ENCODE data around the gene TSPAN7.

DNA sequence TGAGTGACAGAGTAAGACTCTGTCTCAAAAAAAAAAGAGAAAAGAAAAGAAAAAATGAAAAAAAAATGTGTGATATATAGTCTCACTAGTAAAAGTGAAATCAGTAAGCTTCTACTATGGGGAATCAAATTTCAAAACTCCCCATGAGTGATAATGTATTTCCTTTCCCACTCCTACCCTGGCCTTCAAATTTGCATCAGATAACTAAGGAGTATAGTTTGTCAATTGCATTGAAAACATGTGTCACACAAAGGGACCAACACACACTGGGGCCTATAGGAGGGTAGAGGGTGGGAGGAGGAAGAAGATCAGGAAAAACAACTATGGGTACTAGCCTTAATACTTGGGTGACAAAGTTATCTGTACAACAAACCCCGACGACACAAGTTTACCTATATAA, 118.4 kb downstream of the TSPAN7 start:
- TF ChIP-seq, protein P1, sequence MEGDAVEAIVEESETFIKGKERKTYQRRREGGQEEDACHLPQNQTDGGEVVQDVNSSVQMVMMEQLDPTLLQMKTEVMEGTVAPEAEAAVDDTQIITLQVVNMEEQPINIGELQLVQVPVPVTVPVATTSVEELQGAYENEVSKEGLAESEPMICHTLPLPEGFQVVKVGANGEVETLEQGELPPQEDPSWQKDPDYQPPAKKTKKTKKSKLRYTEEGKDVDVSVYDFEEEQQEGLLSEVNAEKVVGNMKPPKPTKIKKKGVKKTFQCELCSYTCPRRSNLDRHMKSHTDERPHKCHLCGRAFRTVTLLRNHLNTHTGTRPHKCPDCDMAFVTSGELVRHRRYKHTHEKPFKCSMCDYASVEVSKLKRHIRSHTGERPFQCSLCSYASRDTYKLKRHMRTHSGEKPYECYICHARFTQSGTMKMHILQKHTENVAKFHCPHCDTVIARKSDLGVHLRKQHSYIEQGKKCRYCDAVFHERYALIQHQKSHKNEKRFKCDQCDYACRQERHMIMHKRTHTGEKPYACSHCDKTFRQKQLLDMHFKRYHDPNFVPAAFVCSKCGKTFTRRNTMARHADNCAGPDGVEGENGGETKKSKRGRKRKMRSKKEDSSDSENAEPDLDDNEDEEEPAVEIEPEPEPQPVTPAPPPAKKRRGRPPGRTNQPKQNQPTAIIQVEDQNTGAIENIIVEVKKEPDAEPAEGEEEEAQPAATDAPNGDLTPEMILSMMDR (IDR thresholded peaks at IDR 0.05), result no peak
- TF ChIP-seq POLR2AphosphoS5 (IDR thresholded peaks at IDR 0.05; ENCODE audit: insufficient read depth in 1 of 2, low read depth in 1 of 2), result no peak

Data from vagina (tissue), 2 donors.